CD4-positive, alpha-beta T cell (primary cell): Measurements from ENCODE around the gene MAPKAP1. TPM values are rescaled to one million over a fixed set of nuclear protein-coding genes. Genes with fewer than 3 reads are reported as not detected.

ENCODE experiments used
- ATAC-seq: fragments of 200-7000 bp; cut with Tn5 transposase; one replicate; pipeline ENCODE4 v1.10.0; 2022; ENCODE audit warnings: mild to moderate bottlenecking; ENCODE audit not compliant: poor library complexity
- CTCF ChIA-PET: fragments of 350-600 bp; sonication (Branson Sonifier 250); formaldehyde crosslinking; loops from one replicate; lab custom pipeline; 2021; ENCODE audit warnings: antibody characterized with exemption, inconsistent platforms; lab: Charles Lee
- POLR2A ChIA-PET: fragments of 350-600 bp; sonication (Branson Sonifier 250); formaldehyde crosslinking; loops from one replicate; lab custom pipeline; 2021; ENCODE audit warnings: antibody characterized with exemption, inconsistent platforms; lab: Charles Lee
- DNase-seq, 14 experiments: peaks; one replicate each; pipeline ENCODE4 v3.0.0-alpha.2; 2013 to 2020; ENCODE audit warnings: mixed read lengths in 2 of 14
- H3K27ac ChIP-seq, 2 donors: one replicate each; pipeline versions ENCODE4 v1.5.1 to v1.7.0; 2013; ENCODE audit warnings: low read length in 2 of 2, low read depth in 1 of 2, mild to moderate bottlenecking in 1 of 2
- H3K27me3 ChIP-seq, 2 experiments: 1 replicate in 1 of 2; 2 replicates in 1 of 2; pipeline versions ENCODE4 v1.6.1 to v1.7.0; 2013; ENCODE audit warnings: low read length in 2 of 2, control low read depth in 1 of 2, mild to moderate bottlenecking in 1 of 2, moderate library complexity in 1 of 2; ENCODE audit not compliant: insufficient read depth in 2 of 2, control insufficient read depth in 1 of 2
- H3K36me3 ChIP-seq: one replicate; pipeline ENCODE4 v1.6.1; 2013; ENCODE audit warnings: low read length, control low read depth; ENCODE audit not compliant: insufficient read depth
- H3K4me1 ChIP-seq: one replicate; pipeline ENCODE4 v1.6.1; 2013; ENCODE audit warnings: low read length, control low read depth; ENCODE audit not compliant: insufficient read depth
- H3K4me3 ChIP-seq: one replicate; pipeline ENCODE4 v1.5.1; 2013; ENCODE audit warnings: mild to moderate bottlenecking, low read length, moderate library complexity
- H3K9me3 ChIP-seq, 2 experiments: 1 replicate in 1 of 2; 2 replicates in 1 of 2; pipeline versions ENCODE4 v1.6.1 to v1.7.0; 2013; ENCODE audit warnings: low read length in 2 of 2, mild to moderate bottlenecking in 2 of 2, control low read depth in 1 of 2, moderate library complexity in 1 of 2; ENCODE audit not compliant: control insufficient read depth in 1 of 2, insufficient read depth in 1 of 2
- H3K27ac Mint-ChIP-seq: one replicate; pipeline ENCODE4 v1.8.0; 2020; ENCODE audit warnings: mixed read lengths
- H3K27me3 Mint-ChIP-seq: one replicate; pipeline ENCODE4 v1.8.0; 2021; ENCODE audit warnings: mixed read lengths
- H3K36me3 Mint-ChIP-seq: one replicate; pipeline ENCODE4 v1.8.0; 2021; ENCODE audit warnings: low read depth, mixed read lengths
- H3K4me1 Mint-ChIP-seq: one replicate; pipeline ENCODE4 v1.8.0; 2021; ENCODE audit warnings: low read depth, mixed read lengths
- H3K4me3 Mint-ChIP-seq: one replicate; pipeline ENCODE4 v1.8.0; 2020; ENCODE audit warnings: mild to moderate bottlenecking, mixed read lengths
- H3K9me3 Mint-ChIP-seq: one replicate; pipeline ENCODE4 v1.8.0; 2020; ENCODE audit warnings: mixed read lengths
- intact Hi-C, 2 experiments: fragments of 100-400 bp; cut with DNase I in 1 of 2; cut with micrococcal nuclease in 1 of 2; formaldehyde crosslinking; loops; one replicate each; pipeline versions ENCODE4 v1.15.1 to v1.9.0; 2023 to 2025; cut with DNase I, micrococcal nuclease
- total RNA-seq, 174 experiments: library from RNA in 2 of 174; stranded (reverse) in 2 of 174; gene quantifications; one replicate each; pipeline ENCODE4 v1.2.3 and lab custom pipeline; 2021 to 2026
- TF ChIP-seq, protein P1 (sequence below): fragments of 200-600 bp; IDR thresholded peaks from one replicate; pipeline ENCODE4 v1.8.0; 2022; ENCODE audit warnings: antibody characterized with exemption, mild to moderate bottlenecking

MAPKAP1 gene
- total RNA-seq, 2 experiments from 2014 or later, result 40.3 to 44.9 TPM

DNA sequence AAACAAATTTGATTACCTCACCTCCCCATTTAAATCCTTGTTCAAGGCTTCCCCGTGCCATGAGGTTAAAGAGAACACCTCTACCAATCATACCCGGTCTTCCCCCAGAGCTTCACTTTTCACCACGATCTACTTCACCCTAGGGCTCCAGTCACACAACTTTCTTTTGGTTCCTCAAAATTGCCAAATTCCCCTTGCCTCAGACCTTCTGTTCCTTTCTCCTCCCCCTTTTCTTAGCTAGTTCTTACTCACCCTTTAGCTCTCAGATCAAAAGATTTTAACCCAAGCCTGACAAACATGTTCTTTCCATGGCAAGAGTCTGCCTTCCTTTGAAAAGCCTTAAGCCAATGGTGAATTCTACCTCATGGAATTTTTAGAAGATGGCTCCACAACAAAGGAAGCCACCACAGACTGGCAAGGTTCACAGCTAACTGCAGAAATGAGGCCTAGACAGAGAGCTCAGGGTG, 56.7 kb downstream of the MAPKAP1 start:
- peak overlapping the region; percentile 53 for H3K27ac Mint-ChIP-seq
- H3K27ac ChIP-seq, result peak overlapping the region in 1 of 2 donors; percentile 9
- H3K4me1 Mint-ChIP-seq, result peaks cover 60% of the 10 kb centered on the region
- peaks cover 5% of the 10 kb centered on the region for H3K36me3 ChIP-seq
- ATAC-seq, result no peak
- peak in 3 of 14 experiments; percentile 16 to 70 (median 61) for DNase-seq
- no peaks in the 10 kb centered on the region for H3K27me3 ChIP-seq
- H3K9me3 ChIP-seq, result no peaks in the 10 kb centered on the region
- TF ChIP-seq, protein P1, sequence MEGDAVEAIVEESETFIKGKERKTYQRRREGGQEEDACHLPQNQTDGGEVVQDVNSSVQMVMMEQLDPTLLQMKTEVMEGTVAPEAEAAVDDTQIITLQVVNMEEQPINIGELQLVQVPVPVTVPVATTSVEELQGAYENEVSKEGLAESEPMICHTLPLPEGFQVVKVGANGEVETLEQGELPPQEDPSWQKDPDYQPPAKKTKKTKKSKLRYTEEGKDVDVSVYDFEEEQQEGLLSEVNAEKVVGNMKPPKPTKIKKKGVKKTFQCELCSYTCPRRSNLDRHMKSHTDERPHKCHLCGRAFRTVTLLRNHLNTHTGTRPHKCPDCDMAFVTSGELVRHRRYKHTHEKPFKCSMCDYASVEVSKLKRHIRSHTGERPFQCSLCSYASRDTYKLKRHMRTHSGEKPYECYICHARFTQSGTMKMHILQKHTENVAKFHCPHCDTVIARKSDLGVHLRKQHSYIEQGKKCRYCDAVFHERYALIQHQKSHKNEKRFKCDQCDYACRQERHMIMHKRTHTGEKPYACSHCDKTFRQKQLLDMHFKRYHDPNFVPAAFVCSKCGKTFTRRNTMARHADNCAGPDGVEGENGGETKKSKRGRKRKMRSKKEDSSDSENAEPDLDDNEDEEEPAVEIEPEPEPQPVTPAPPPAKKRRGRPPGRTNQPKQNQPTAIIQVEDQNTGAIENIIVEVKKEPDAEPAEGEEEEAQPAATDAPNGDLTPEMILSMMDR, result no peak
- intact Hi-C loops, result no loop called here
- no peaks in the 10 kb centered on the region for H3K27me3 Mint-ChIP-seq
- ChIA-PET POLR2A (no interaction called here), CTCF (no interaction called here)
- no peak overlapping the region for H3K4me3 ChIP-seq
- H3K9me3 Mint-ChIP-seq, result no peaks in the 10 kb centered on the region
- peaks cover 16% of the 10 kb centered on the region for H3K4me1 ChIP-seq
- peaks cover 31% of the 10 kb centered on the region for H3K36me3 Mint-ChIP-seq
- no peak overlapping the region for H3K4me3 Mint-ChIP-seq

GRCh38 chr9:125649826-125650225, 57.2 kb downstream of the MAPKAP1 start:
- no peaks in the 10 kb centered on the region for H3K9me3 ChIP-seq
- ATAC-seq (no peak), DNase-seq (no peak)
- TF ChIP-seq, protein P1, result no peak
- H3K4me1 ChIP-seq, result peaks cover 19% of the 10 kb centered on the region
- no peaks in the 10 kb centered on the region for H3K27me3 Mint-ChIP-seq
- peak overlapping the region in 1 of 2 donors; percentile 9 for H3K27ac ChIP-seq
- no peak overlapping the region for H3K4me3 ChIP-seq
- H3K36me3 Mint-ChIP-seq, result peaks cover 29% of the 10 kb centered on the region
- H3K36me3 ChIP-seq, result peaks cover 5% of the 10 kb centered on the region
- ChIA-PET POLR2A (no interaction called here), CTCF (no interaction called here)
- intact Hi-C loops, result no loop called here
- H3K4me1 Mint-ChIP-seq, result peaks cover 65% of the 10 kb centered on the region
- peak overlapping the region; percentile 53 for H3K27ac Mint-ChIP-seq
- H3K27me3 ChIP-seq, result no peaks in the 10 kb centered on the region
- H3K4me3 Mint-ChIP-seq, result no peak overlapping the region
- H3K9me3 Mint-ChIP-seq, result no peaks in the 10 kb centered on the region

- Histone ChIP-seq H3K4me3 (no peak overlapping the region), H3K27me3 (no peaks in the 10 kb centered on the region), H3K36me3 (peaks cover 5% of the 10 kb centered on the region), H3K9me3 (no peaks in the 10 kb centered on the region), H3K27ac (no peak overlapping the region), H3K4me1 (peaks cover 19% of the 10 kb centered on the region)
- no peaks in the 10 kb centered on the region for H3K9me3 Mint-ChIP-seq
- ChIA-PET CTCF (no interaction called here), POLR2A (no interaction called here)
- H3K36me3 Mint-ChIP-seq, result peaks cover 24% of the 10 kb centered on the region
- TF ChIP-seq, protein P1, result no peak
- ATAC-seq (peak; percentile 34), DNase-seq (peak in 4 of 14 experiments; percentile 20 to 74 (median 46))
- H3K27ac Mint-ChIP-seq, result peak overlapping the region; percentile 53
- H3K4me1 Mint-ChIP-seq, result peaks cover 70% of the 10 kb centered on the region
- intact Hi-C loops, result no loop called here
- H3K4me3 Mint-ChIP-seq, result no peak overlapping the region
- H3K27me3 Mint-ChIP-seq, result no peaks in the 10 kb centered on the region
These were observed 57.7 kb downstream of the MAPKAP1 start for GRCh38 chr9:125649315-125649714.
